ENCODE data around the gene APOL1.

GRCh38 chr22:36221799-36222751, 30.9 kb upstream of the APOL1 start:
- TF ChIP-seq REST (IDR thresholded peaks at IDR 0.05; ENCODE audit: borderline replicate concordance) (no peak), CTCF (IDR thresholded peaks at IDR 0.05; ENCODE audit: poor library complexity, severe bottlenecking) (peak; percentile 74), EZH2 (IDR thresholded peaks at IDR 0.05; ENCODE audit: borderline replicate concordance, insufficient read depth, low read length, poor library complexity, severe bottlenecking) (no peak), POLR2AphosphoS5 (IDR thresholded peaks at IDR 0.05) (no peak)
